K562 (cell line): ENCODE measurements around the gene METAP2. TPM values are rescaled to one million over a fixed set of nuclear protein-coding genes. Genes with fewer than 3 reads are reported as not detected.
A peak's percentile ranks its signal among the peaks of the same experiment; 100 is the strongest.

Experiments
- ATAC-seq: fragments of 200-7000 bp; cut with Tn5 transposase; 3 replicates; pipeline ENCODE4 v1.9.1; 2020; ENCODE audit warnings: moderate library complexity
- BruUV-seq: library from RNA; stranded (reverse); fragments of 400-500 nt; replicated peaks from 2 replicates; lab custom pipeline; 2021; lab: Mats Ljungman, UMichigan
- CTCF ChIA-PET: fragments of 300-600 bp; formaldehyde crosslinking; extraction: SDS; loops from one replicate; lab custom pipeline; 2021; ENCODE audit warnings: low intra/inter-chr PET ratio; lab: Yijun Ruan, JAX
- POLR2A ChIA-PET: fragments of 300-600, 350-650 bp; sonication (Branson Sonifier 250); formaldehyde crosslinking; extraction: SDS; loops from one replicate; lab custom pipeline; 2021; ENCODE audit warnings: antibody characterized with exemption, inconsistent platforms; lab: Yijun Ruan, JAX
- DNase-seq, 4 experiments: peaks; one replicate each; pipeline versions ENCODE4 v3.0.0 to v3.0.0-alpha.2; 2011 to 2018; ENCODE audit warnings: low spot score in 3 of 4, mixed read lengths in 3 of 4; ENCODE audit errors: extremely low read depth in 1 of 4
- FAIRE-seq: peaks from 2 replicates; lab custom pipeline; 2011; peaks lifted over from hg19 to GRCh38; lab: Jason Lieb, UNC
- H2AFZ ChIP-seq: 2 replicates; pipeline ENCODE4 v1.6.0; 2011; ENCODE audit warnings: low read depth, low read length, control low read depth, inconsistent platforms
- H3K27ac ChIP-seq: fragments of 200-600 bp; 3 replicates; pipeline ENCODE4 v1.8.0; 2011; ENCODE audit warnings: low read depth, mild to moderate bottlenecking, control low read depth, inconsistent platforms, low read length, moderate library complexity, mixed read lengths; ENCODE audit errors: extremely low read depth
- H3K27me3 ChIP-seq, 2 experiments: fragments of 300-600 bp in 1 of 2; 2 replicates in 1 of 2; 3 replicates in 1 of 2; pipeline versions ENCODE4 v1.6.0 to v1.8.0; 2011; ENCODE audit warnings: inconsistent platforms in 2 of 2, low read length in 2 of 2, mild to moderate bottlenecking in 1 of 2, mixed read lengths in 1 of 2, moderate library complexity in 1 of 2; ENCODE audit not compliant: control insufficient read depth in 2 of 2, insufficient read depth in 2 of 2
- H3K36me3 ChIP-seq: fragments of 300-600 bp; 3 replicates; pipeline ENCODE4 v1.8.0; 2011; ENCODE audit warnings: mild to moderate bottlenecking, low read length, inconsistent platforms; ENCODE audit not compliant: control insufficient read depth, insufficient read depth
- H3K4me1 ChIP-seq, 2 experiments: fragments of 200-600 bp in 1 of 2; replicated peaks in 1 of 2; 2 replicates in 1 of 2; 3 replicates in 1 of 2; pipeline versions ENCODE4 v1.5.1 to v1.8.0; 2011; ENCODE audit warnings: inconsistent platforms in 2 of 2, low read length in 2 of 2, mild to moderate bottlenecking in 1 of 2, mixed read lengths in 1 of 2, moderate library complexity in 1 of 2; ENCODE audit not compliant: control insufficient read depth in 2 of 2, insufficient read depth in 2 of 2
- H3K4me2 ChIP-seq: 2 replicates; pipeline ENCODE4 v1.6.1; 2011; ENCODE audit warnings: low read length, control low read depth, inconsistent platforms, mixed read lengths; ENCODE audit not compliant: insufficient read depth
- H3K4me3 ChIP-seq: fragments of 200-600 bp; sonication (generic), shearing (Covaris generic); 2 replicates; pipeline ENCODE4 v1.5.1; 2016; ENCODE audit warnings: control low read depth, inconsistent platforms
- H3K79me2 ChIP-seq: fragments of 200-600 bp; 3 replicates; pipeline ENCODE4 v1.8.0; 2011; ENCODE audit warnings: low read length, inconsistent platforms; ENCODE audit not compliant: control insufficient read depth, insufficient read depth
- H3K9ac ChIP-seq, 2 experiments: 2 replicates each; pipeline versions ENCODE4 v1.6.0 to v1.6.1; 2011; ENCODE audit warnings: low read depth in 2 of 2, low read length in 2 of 2, control low read depth in 1 of 2, inconsistent platforms in 1 of 2, mild to moderate bottlenecking in 1 of 2, mixed read lengths in 1 of 2; ENCODE audit not compliant: insufficient read depth in 1 of 2
- H3K9me1 ChIP-seq: one replicate; pipeline ENCODE4 v1.6.0; 2011; ENCODE audit warnings: inconsistent platforms, mild to moderate bottlenecking, low read length, moderate library complexity; ENCODE audit not compliant: control insufficient read depth, insufficient read depth
- H3K9me3 ChIP-seq: replicated peaks from 2 replicates; pipeline ENCODE4 v1.5.1; 2011; ENCODE audit warnings: low read depth, low read length, inconsistent platforms; ENCODE audit not compliant: control insufficient read depth, insufficient read depth
- H4K20me1 ChIP-seq: replicated peaks from 2 replicates; pipeline ENCODE4 v1.6.1; 2011; ENCODE audit warnings: low read length, inconsistent platforms, mixed read lengths; ENCODE audit not compliant: control insufficient read depth, insufficient read depth
- BMI1 ChIP-seq: fragments of 150-350 bp; IDR thresholded peaks from 2 replicates; pipeline ENCODE4 v1.6.1; 2014; ENCODE audit warnings: low read length
- CREB1 ChIP-seq, 2 experiments: sonication (generic) in 1 of 2; formaldehyde crosslinking in 1 of 2; IDR thresholded peaks; 2 replicates each; pipeline versions ENCODE4 v1.6.1 to v1.8.0; 2012 to 2022; ENCODE audit warnings: inconsistent platforms in 1 of 2, mild to moderate bottlenecking in 1 of 2, missing genetic modification reagents in 1 of 2, moderate library complexity in 1 of 2
- HEY1 ChIP-seq: fragments of 250-450 bp; sonication (Bioruptor Pico); IDR thresholded peaks from 2 replicates; pipeline ENCODE4 v1.5.0; 2020; ENCODE audit warnings: mild to moderate bottlenecking, moderate library complexity, borderline replicate concordance
- L3MBTL2 ChIP-seq: fragments of 450-650 bp; IDR thresholded peaks from 2 replicates; pipeline ENCODE4 v1.6.1; 2016; ENCODE audit warnings: mild to moderate bottlenecking, moderate library complexity
- PRPF4 ChIP-seq: fragments of 200-400 bp; formaldehyde crosslinking; IDR thresholded peaks from one replicate; pipeline ENCODE4 v1.6.1; 2017; ENCODE audit warnings: low read length, low read depth, mild to moderate bottlenecking; ENCODE audit not compliant: insufficient read depth, poor library complexity, severe bottlenecking
- WGBS: fragments of 100-300 bp; shearing (Covaris generic); methylation state at CpG from one replicate; pipeline ENCODE4 v1.1.6; 2016; ENCODE audit warnings: low coverage, mixed read lengths; ENCODE audit not compliant: insufficient coverage; ENCODE audit errors: missing lambda C conversion rate; 5-methylcytosine and 5-hydroxymethylcytosine counted together
- in situ Hi-C: fragments of 300-500 bp; cut with MboI; formaldehyde crosslinking; loops from 4 replicates; pipeline ENCODE4 v1.15.0; 2018; ENCODE audit warnings: inconsistent platforms, mixed read lengths
- intact Hi-C: fragments of 100-400 bp; cut with micrococcal nuclease; formaldehyde crosslinking; loops from 2 replicates; pipeline ENCODE4 v1.14.2; 2022
- polyA plus RNA-seq, 8 experiments: library from polyadenylated mRNA; depleted of rRNA in 4 of 8; stranded (reverse) in 5 of 8; unstranded in 3 of 8; fragments of >200 nt; fragmentation: Nextera tagmentation in 2 of 8; fragmentation: Illumina TruSeq in 1 of 8; extraction: Ambion mirVana in 2 of 8; extraction: Trizol in 1 of 8; gene quantifications; 2 replicates each; pipeline versions ENCODE4 v1.2.1 to v1.2.3, GENCODE V29; 2011 to 2014; ENCODE audit warnings: inconsistent platforms in 1 of 8, missing spikeins in 1 of 8
- total RNA-seq, 7 experiments: library from RNA; depleted of rRNA in 6 of 7; stranded (reverse); fragments of >200 nt in 6 of 7; fragmentation: Illumina TruSeq in 2 of 7; extraction: Trizol in 2 of 7; gene quantifications; 2 replicates each; pipeline versions ENCODE4 v1.2.1 to v1.2.3, GENCODE V29; 2011 to 2021; ENCODE audit warnings: low replicate concordance in 1 of 7

METAP2 gene
- total and polyA plus RNA-seq, 9 of the 15 experiments (the other 6 are each of a cell fraction or from before 2014, with no cell fraction given) = 75.5 to 205 (median 164) TPM

- TF ChIP-seq CREB1 (IDR thresholded peaks at IDR 0.05) (no peak), CREB1 (CRISPR knock-in tag; IDR thresholded peaks at IDR 0.05) (no peak), HEY1 (CRISPR knock-in tag) (no peak), BMI1 (no peak)
These were observed 13.8 kb upstream of the METAP2 start (continued) for GRCh38 chr12:95460105-95460504.

- Histone ChIP-seq H4K20me1 (no peaks in the 10 kb centered on the region), H3K36me3 (no peaks in the 10 kb centered on the region), H3K27me3 (no peaks in the 10 kb centered on the region), H3K9me3 (no peaks in the 10 kb centered on the region), H3K9me1 (no peaks in the 10 kb centered on the region), H3K9ac (no peak overlapping the region), H2AFZ (no peak overlapping the region), H3K27ac (no peak overlapping the region), H3K79me2 (no peaks in the 10 kb centered on the region), H3K4me1 (peaks cover 0 to 7% of the 10 kb centered on the region in 2 experiments; a peak in 1 of 5 replicates), H3K4me3 (no peak overlapping the region), H3K4me2 (no peak overlapping the region)
- ATAC-seq (peak; percentile 48; the same call in 2 of the 3 replicates), FAIRE-seq (no peak), DNase-seq (no peak)
- ChIA-PET CTCF (interaction anchor here (0.6 kb wide), 1 partner anchor 355 kb away, joined by 3 read pairs; no protein-coding TSS in a partner anchor), POLR2A (interaction anchor here (1.3 to 4.4 kb wide), 3 partner anchors 11 to 15 kb away, joined by 3 to 29 read pairs (median 5); partner anchors contain the start of gene METAP2)
- no peak for TF ChIP-seq PRPF4
- 0 out of 2 replicates have a peak, but pooled peaks have one; percentile 25 for TF ChIP-seq L3MBTL2
- in situ Hi-C loops (no loop called here), intact Hi-C loops (no loop called here)
- BruUV-seq = no TSS peak
- 30% methylated on average over 1 of the region's 1 CpG for WGBS
These were observed 13.1 kb upstream of the METAP2 start for GRCh38 chr12:95460896-95461295.
